ENCODE data around the gene TMEM234. TPM values are rescaled to one million over a fixed set of nuclear protein-coding genes. Genes with fewer than 3 reads are reported as not detected.
A peak's percentile ranks its signal among the peaks of the same experiment; 100 is the strongest.

TMEM234 gene
- total and polyA plus RNA-seq, 2 of the 13 experiments (the other 11 are each of a cell fraction or from before 2014, with no cell fraction given) = 6.1 to 9.0 TPM

DNA sequence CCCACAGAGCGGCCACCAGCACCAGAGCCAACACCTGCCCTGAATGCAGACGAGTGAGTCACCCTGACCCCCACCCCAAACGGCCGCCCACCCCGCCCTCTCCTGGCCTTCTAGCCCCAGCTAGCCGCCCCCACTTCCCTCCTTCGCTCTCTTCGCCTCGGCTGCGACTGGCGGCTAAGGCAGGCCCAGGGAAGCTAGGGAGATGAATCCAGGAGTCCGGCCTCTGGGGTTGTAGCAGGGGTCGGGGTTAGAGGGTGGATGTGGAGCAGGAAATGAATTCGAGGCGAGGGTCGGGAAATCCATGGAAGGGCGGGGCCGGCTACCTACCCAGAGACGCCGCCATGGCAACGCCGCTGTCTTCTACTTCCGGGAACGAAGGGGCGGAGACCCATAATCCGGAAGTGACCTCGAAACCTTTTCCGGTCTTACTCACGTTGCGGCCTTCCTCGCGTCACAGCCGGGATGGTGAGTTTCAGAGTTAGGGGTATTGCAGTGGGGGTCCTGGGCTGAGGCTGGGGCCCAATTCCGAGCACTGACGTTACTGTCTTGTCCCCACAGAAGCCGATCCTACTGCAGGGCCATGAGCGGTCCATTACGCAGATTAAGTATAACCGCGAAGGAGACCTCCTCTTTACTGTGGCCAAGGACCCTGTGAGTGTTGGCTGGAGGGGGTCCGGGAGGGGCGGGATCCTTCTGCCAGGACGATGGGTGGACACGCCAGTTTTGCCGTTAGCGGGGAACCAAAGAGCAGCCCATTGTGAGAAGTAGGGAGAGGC, at the start of gene TMEM234, which contains the start of gene EIF3I (continued):
- peak; percentile 66; the same call in 1 of the 2 replicates for TF ChIP-seq ZNF556 (CRISPR knock-in tag; IDR thresholded peaks at IDR 0.05; ENCODE audit: borderline replicate concordance)
- TF ChIP-seq NCOA5 (CRISPR knock-in tag; IDR thresholded peaks at IDR 0.05) = no peak
- no peak for TF ChIP-seq ZNF562 (CRISPR knock-in tag; IDR thresholded peaks at IDR 0.05; ENCODE audit: borderline replicate concordance)
- TF ChIP-seq ZNF616 (CRISPR knock-in tag; IDR thresholded peaks at IDR 0.05; ENCODE audit: low read depth) = no peak
- TF ChIP-seq ZNF34 (CRISPR knock-in tag; IDR thresholded peaks at IDR 0.05; ENCODE audit: borderline replicate concordance) = no peak
- TF ChIP-seq, protein P1, sequence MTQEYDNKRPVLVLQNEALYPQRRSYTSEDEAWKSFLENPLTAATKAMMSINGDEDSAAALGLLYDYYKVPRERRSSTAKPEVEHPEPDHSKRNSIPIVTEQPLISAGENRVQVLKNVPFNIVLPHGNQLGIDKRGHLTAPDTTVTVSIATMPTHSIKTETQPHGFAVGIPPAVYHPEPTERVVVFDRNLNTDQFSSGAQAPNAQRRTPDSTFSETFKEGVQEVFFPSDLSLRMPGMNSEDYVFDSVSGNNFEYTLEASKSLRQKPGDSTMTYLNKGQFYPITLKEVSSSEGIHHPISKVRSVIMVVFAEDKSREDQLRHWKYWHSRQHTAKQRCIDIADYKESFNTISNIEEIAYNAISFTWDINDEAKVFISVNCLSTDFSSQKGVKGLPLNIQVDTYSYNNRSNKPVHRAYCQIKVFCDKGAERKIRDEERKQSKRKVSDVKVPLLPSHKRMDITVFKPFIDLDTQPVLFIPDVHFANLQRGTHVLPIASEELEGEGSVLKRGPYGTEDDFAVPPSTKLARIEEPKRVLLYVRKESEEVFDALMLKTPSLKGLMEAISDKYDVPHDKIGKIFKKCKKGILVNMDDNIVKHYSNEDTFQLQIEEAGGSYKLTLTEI (CRISPR knock-in tag; conservative IDR thresholded peaks at IDR 0.05) = no peak
- no peak for TF ChIP-seq ZNF766 (CRISPR knock-in tag; IDR thresholded peaks at IDR 0.05; ENCODE audit: borderline replicate concordance)
- TF ChIP-seq ZFP41 (CRISPR knock-in tag; IDR thresholded peaks at IDR 0.05; ENCODE audit: borderline replicate concordance) = no peak; the same call in 1 of the 2 replicates
- no peak for TF ChIP-seq PHB2 (IDR thresholded peaks at IDR 0.05; ENCODE audit: partially characterized antibody)
- TF ChIP-seq, protein P2, sequence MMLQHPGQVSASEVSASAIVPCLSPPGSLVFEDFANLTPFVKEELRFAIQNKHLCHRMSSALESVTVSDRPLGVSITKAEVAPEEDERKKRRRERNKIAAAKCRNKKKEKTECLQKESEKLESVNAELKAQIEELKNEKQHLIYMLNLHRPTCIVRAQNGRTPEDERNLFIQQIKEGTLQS (CRISPR knock-in tag; IDR thresholded peaks at IDR 0.05) = no peak
- TF ChIP-seq EZH2 (conservative IDR thresholded peaks at IDR 0.05; ENCODE audit: low read depth, low read length) = no peak
- TF ChIP-seq, protein P3, sequence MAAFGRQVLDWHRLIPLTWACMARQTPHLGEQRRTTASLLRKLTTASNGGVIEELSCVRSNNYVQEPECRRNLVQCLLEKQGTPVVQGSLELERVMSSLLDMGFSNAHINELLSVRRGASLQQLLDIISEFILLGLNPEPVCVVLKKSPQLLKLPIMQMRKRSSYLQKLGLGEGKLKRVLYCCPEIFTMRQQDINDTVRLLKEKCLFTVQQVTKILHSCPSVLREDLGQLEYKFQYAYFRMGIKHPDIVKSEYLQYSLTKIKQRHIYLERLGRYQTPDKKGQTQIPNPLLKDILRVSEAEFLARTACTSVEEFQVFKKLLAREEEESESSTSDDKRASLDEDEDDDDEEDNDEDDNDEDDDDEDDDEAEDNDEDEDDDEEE (CRISPR knock-in tag; IDR thresholded peaks at IDR 0.05) = peak; percentile 69; the same call in 1 of the 2 replicates
- TF ChIP-seq, protein P4, sequence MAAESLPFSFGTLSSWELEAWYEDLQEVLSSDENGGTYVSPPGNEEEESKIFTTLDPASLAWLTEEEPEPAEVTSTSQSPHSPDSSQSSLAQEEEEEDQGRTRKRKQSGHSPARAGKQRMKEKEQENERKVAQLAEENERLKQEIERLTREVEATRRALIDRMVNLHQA (CRISPR knock-in tag; IDR thresholded peaks at IDR 0.05) = no peak
- TF ChIP-seq HDAC2 (CRISPR knock-in tag; IDR thresholded peaks at IDR 0.05) = no peak; the same call in 1 of the 2 replicates
- no peak for TF ChIP-seq SOX6 (IDR thresholded peaks at IDR 0.05)
- no peak; the same call in 1 of the 2 replicates for TF ChIP-seq SOX6 (CRISPR knock-in tag; IDR thresholded peaks at IDR 0.05)
- TF ChIP-seq PTBP1 (IDR thresholded peaks at IDR 0.05; ENCODE audit: low read depth, low read length, poor library complexity, severe bottlenecking) = no peak
- TF ChIP-seq POLR2AphosphoS2 (IDR thresholded peaks at IDR 0.05; ENCODE audit: low read depth, low read length) = peak; percentile 47; the same call in 1 of the 2 replicates
- TF ChIP-seq, protein P5, sequence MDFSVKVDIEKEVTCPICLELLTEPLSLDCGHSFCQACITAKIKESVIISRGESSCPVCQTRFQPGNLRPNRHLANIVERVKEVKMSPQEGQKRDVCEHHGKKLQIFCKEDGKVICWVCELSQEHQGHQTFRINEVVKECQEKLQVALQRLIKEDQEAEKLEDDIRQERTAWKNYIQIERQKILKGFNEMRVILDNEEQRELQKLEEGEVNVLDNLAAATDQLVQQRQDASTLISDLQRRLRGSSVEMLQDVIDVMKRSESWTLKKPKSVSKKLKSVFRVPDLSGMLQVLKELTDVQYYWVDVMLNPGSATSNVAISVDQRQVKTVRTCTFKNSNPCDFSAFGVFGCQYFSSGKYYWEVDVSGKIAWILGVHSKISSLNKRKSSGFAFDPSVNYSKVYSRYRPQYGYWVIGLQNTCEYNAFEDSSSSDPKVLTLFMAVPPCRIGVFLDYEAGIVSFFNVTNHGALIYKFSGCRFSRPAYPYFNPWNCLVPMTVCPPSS (IDR thresholded peaks at IDR 0.05) = no peak
- TF ChIP-seq RBAK (CRISPR knock-in tag; IDR thresholded peaks at IDR 0.05) = no peak
- TF ChIP-seq ATF1 (CRISPR knock-in tag; IDR thresholded peaks at IDR 0.05) = no peak; the same call in 1 of the 2 replicates
- no peak for TF ChIP-seq CENPT (CRISPR knock-in tag; IDR thresholded peaks at IDR 0.05; ENCODE audit: low read depth)
- TF ChIP-seq ATRX (CRISPR knock-in tag; IDR thresholded peaks at IDR 0.05; ENCODE audit: borderline replicate concordance) = no peak
- TF ChIP-seq HOXD1 (CRISPR knock-in tag; IDR thresholded peaks at IDR 0.05) = no peak
- TF ChIP-seq RORA (CRISPR knock-in tag; IDR thresholded peaks at IDR 0.05) = no peak
- TF ChIP-seq TCF12 (IDR thresholded peaks at IDR 0.05) = no peak
- peak; percentile 47; the same call in 1 of the 2 replicates for TF ChIP-seq TCF12 (CRISPR knock-in tag; IDR thresholded peaks at IDR 0.05)
